Endothelial cell of umbilical vein (primary cell): Measurements from ENCODE around the gene ALLC. TPM values are rescaled to one million over a fixed set of nuclear protein-coding genes. Genes with fewer than 3 reads are reported as not detected.
"Not testable (repeated sequence)": the region's sequence is repeated elsewhere in the genome, so short reads cannot be mapped to it uniquely, and the experiment has no call there.

Experiments
- BruUV-seq: library from RNA; stranded (reverse); fragments of 400-500 nt; replicated peaks from 2 replicates; lab custom pipeline; 2021; lab: Mats Ljungman, UMichigan
- CTCF ChIA-PET: fragments of 300-600, 350-600 bp; sonication (Branson Sonifier 250); formaldehyde crosslinking; loops from one replicate; lab custom pipeline; 2021; ENCODE audit warnings: antibody characterized with exemption, inconsistent platforms; lab: Charles Lee
- POLR2A ChIA-PET: fragments of 300-600, 350-600 bp; sonication (Branson Sonifier 250); formaldehyde crosslinking; loops from one replicate; lab custom pipeline; 2021; ENCODE audit warnings: antibody characterized with exemption, inconsistent platforms; lab: Charles Lee
- DNase-seq: peaks from one replicate; pipeline ENCODE4 v3.0.0-alpha.2; 2011; ENCODE audit warnings: low read depth, low spot score
- FAIRE-seq: peaks from 2 replicates; lab custom pipeline; 2011; peaks lifted over from hg19 to GRCh38; lab: Jason Lieb, UNC
- H2AFZ ChIP-seq: 2 replicates; pipeline ENCODE4 v1.6.0; 2012; ENCODE audit warnings: low read depth, low read length, control low read depth, inconsistent platforms
- H3K27ac ChIP-seq: 2 replicates; pipeline ENCODE4 v1.5.1; 2011; ENCODE audit warnings: low read depth, mild to moderate bottlenecking, control low read depth, low read length, moderate library complexity; ENCODE audit not compliant: insufficient read depth
- H3K27me3 ChIP-seq, 2 experiments: 2 replicates each; pipeline versions ENCODE4 v1.6.0 to v1.6.1; 2011; ENCODE audit warnings: low read length in 2 of 2, mixed read lengths in 1 of 2; ENCODE audit not compliant: control insufficient read depth in 2 of 2, insufficient read depth in 2 of 2
- H3K36me3 ChIP-seq, 2 experiments: 2 replicates in 1 of 2; 3 replicates in 1 of 2; pipeline ENCODE4 v1.5.1; 2011; ENCODE audit warnings: low read length in 2 of 2, mild to moderate bottlenecking in 1 of 2, moderate library complexity in 1 of 2; ENCODE audit not compliant: control insufficient read depth in 2 of 2, insufficient read depth in 2 of 2; ENCODE audit errors: extremely low read depth in 1 of 2
- H3K4me1 ChIP-seq: 3 replicates; pipeline ENCODE4 v1.5.1; 2011; ENCODE audit warnings: mild to moderate bottlenecking, low read length; ENCODE audit not compliant: control insufficient read depth, insufficient read depth; ENCODE audit errors: extremely low read depth
- H3K4me2 ChIP-seq: 2 replicates; pipeline ENCODE4 v1.6.1; 2011; ENCODE audit warnings: low read length, control low read depth, mixed read lengths; ENCODE audit not compliant: insufficient read depth
- H3K4me3 ChIP-seq, 3 experiments: fragments of 200-600 bp in 1 of 3; sonication (generic), shearing (Covaris generic) in 1 of 3; replicated peaks in 1 of 3; 2 replicates each; pipeline ENCODE4 v1.5.1; 2011 to 2016; ENCODE audit warnings: control low read depth in 3 of 3, low read length in 3 of 3, mild to moderate bottlenecking in 2 of 3, inconsistent platforms in 1 of 3, low read depth in 1 of 3, moderate library complexity in 1 of 3; ENCODE audit not compliant: insufficient read depth in 1 of 3
- H3K79me2 ChIP-seq: 2 replicates; pipeline ENCODE4 v1.6.0; 2012; ENCODE audit warnings: low read length, inconsistent platforms; ENCODE audit not compliant: control insufficient read depth, insufficient read depth
- H3K9ac ChIP-seq: replicated peaks from 2 replicates; pipeline ENCODE3; 2011; ENCODE audit warnings: low read length, control low read depth; ENCODE audit not compliant: insufficient read depth; ENCODE audit errors: extremely low read depth
- H3K9me1 ChIP-seq: replicated peaks from 3 replicates; pipeline ENCODE4 v1.6.0; 2011; ENCODE audit warnings: mild to moderate bottlenecking, low read length; ENCODE audit not compliant: control insufficient read depth, insufficient read depth; ENCODE audit errors: extremely low read depth
- H3K9me3 ChIP-seq: replicated peaks from 2 replicates; pipeline ENCODE4 v1.5.1; 2012; ENCODE audit warnings: low read length, inconsistent platforms; ENCODE audit not compliant: control insufficient read depth, insufficient read depth
- H4K20me1 ChIP-seq: replicated peaks from 2 replicates; pipeline ENCODE3; 2011; ENCODE audit warnings: mild to moderate bottlenecking, low read length; ENCODE audit not compliant: control insufficient read depth, insufficient read depth; ENCODE audit errors: extremely low read depth
- EZH2 ChIP-seq: IDR thresholded peaks from 2 replicates; pipeline ENCODE4 v1.6.1; 2012; ENCODE audit warnings: borderline replicate concordance, low read depth, mild to moderate bottlenecking, moderate library complexity, low read length, inconsistent platforms; ENCODE audit not compliant: severe bottlenecking
- FOS ChIP-seq: IDR thresholded peaks from 2 replicates; pipeline ENCODE4 v1.6.1; 2011; ENCODE audit warnings: mild to moderate bottlenecking, low read length, moderate library complexity, borderline replicate concordance; ENCODE audit not compliant: insufficient read depth
- GATA2 ChIP-seq: IDR thresholded peaks from 2 replicates; pipeline ENCODE4 v1.7.0; 2011; ENCODE audit warnings: low read depth, mild to moderate bottlenecking, moderate library complexity, mixed read lengths, low read length; ENCODE audit not compliant: insufficient read length, insufficient read depth
- JUN ChIP-seq: IDR thresholded peaks from 2 replicates; pipeline ENCODE4 v1.6.1; 2011; ENCODE audit warnings: borderline replicate concordance, low read depth; ENCODE audit not compliant: insufficient read length, insufficient read depth
- MAX ChIP-seq: IDR thresholded peaks from 2 replicates; pipeline ENCODE4 v1.6.1; 2011; ENCODE audit not compliant: insufficient read depth, insufficient read length
- MYC ChIP-seq: IDR thresholded peaks from one replicate; pipeline ENCODE4 v1.6.1; 2011; ENCODE audit warnings: mild to moderate bottlenecking, low read depth, low read length
- POLR2A ChIP-seq: IDR thresholded peaks from 2 replicates; pipeline ENCODE4 v1.6.1; 2012; ENCODE audit warnings: low read depth, mild to moderate bottlenecking, control low read depth, low read length
- POLR2AphosphoS5 ChIP-seq: IDR thresholded peaks from 2 replicates; pipeline ENCODE4 v1.6.1; 2012; ENCODE audit warnings: low read depth, mild to moderate bottlenecking, control low read depth, low read length, moderate library complexity; ENCODE audit not compliant: insufficient read depth
- dilution Hi-C: fragments of 300-500 bp; cut with MboI; formaldehyde crosslinking; loops from one replicate; pipeline ENCODE4 v1.15.0; 2019; ENCODE audit warnings: low sequenced_read_pairs; ENCODE audit not compliant: extremely low pct_ligation_motif_present
- intact Hi-C: fragments of 100-400 bp; cut with micrococcal nuclease; formaldehyde crosslinking; loops from one replicate; pipeline ENCODE4 v1.10.0; 2022
- polyA plus RNA-seq, 4 experiments: library from polyadenylated mRNA; depleted of rRNA in 3 of 4; stranded (reverse) in 3 of 4; unstranded in 1 of 4; fragments of >200 nt; gene quantifications; 2 replicates each; pipeline versions ENCODE4 v1.2.1 to v1.2.3, GENCODE V29; 2011 to 2012; ENCODE audit warnings: missing spikeins in 1 of 4
- total RNA-seq: library from RNA; stranded (reverse); gene quantifications from 2 replicates; pipeline ENCODE4 v1.2.3, GENCODE V29; 2021
- TF ChIP-seq, protein P1 (sequence below), 2 donors: IDR thresholded peaks; 1 replicate in 1 of 2; 2 replicates in 1 of 2; pipeline ENCODE4 v1.5.1; 2011; ENCODE audit warnings: low read length in 2 of 2, mild to moderate bottlenecking in 2 of 2, moderate library complexity in 2 of 2, control low read depth in 1 of 2, inconsistent platforms in 1 of 2, low read depth in 1 of 2; ENCODE audit not compliant: insufficient read depth in 1 of 2; ENCODE audit errors: extremely low read depth in 1 of 2

The ALLC gene
- total and polyA plus RNA-seq, 2 donors (not counting 3 experiments of a cell fraction or from before 2014, with no cell fraction given), result not detected

GRCh38 chr2:3659447-3660432, 1.7 kb downstream of the ALLC start:
- BruUV-seq, result no TSS peak
- no peaks in the 10 kb centered on the region for H3K4me1 ChIP-seq
- DNase-seq, result no peak
- H3K9ac ChIP-seq, result no peak overlapping the region
- POLR2A ChIA-PET, result no interaction called here
- no peaks in the 10 kb centered on the region for H3K27me3 ChIP-seq
- no peaks in the 10 kb centered on the region for H3K9me1 ChIP-seq
- CTCF ChIA-PET, result no interaction called here
- H3K79me2 ChIP-seq, result no peaks in the 10 kb centered on the region
- H2AFZ ChIP-seq, result no peak overlapping the region
- H3K9me3 ChIP-seq, result no peaks in the 10 kb centered on the region
- H3K27ac ChIP-seq, result no peak overlapping the region
- no peak for FAIRE-seq
- no peak overlapping the region for H3K4me2 ChIP-seq
- intact Hi-C loops (no loop called here), dilution Hi-C loops (no loop called here)
- H4K20me1 ChIP-seq, result no peaks in the 10 kb centered on the region
- TF ChIP-seq EZH2 (no peak), MYC (no peak), GATA2 (no peak), MAX (no peak), JUN (no peak), POLR2AphosphoS5 (no peak), FOS (no peak), POLR2A (no peak)
- TF ChIP-seq, protein P1, sequence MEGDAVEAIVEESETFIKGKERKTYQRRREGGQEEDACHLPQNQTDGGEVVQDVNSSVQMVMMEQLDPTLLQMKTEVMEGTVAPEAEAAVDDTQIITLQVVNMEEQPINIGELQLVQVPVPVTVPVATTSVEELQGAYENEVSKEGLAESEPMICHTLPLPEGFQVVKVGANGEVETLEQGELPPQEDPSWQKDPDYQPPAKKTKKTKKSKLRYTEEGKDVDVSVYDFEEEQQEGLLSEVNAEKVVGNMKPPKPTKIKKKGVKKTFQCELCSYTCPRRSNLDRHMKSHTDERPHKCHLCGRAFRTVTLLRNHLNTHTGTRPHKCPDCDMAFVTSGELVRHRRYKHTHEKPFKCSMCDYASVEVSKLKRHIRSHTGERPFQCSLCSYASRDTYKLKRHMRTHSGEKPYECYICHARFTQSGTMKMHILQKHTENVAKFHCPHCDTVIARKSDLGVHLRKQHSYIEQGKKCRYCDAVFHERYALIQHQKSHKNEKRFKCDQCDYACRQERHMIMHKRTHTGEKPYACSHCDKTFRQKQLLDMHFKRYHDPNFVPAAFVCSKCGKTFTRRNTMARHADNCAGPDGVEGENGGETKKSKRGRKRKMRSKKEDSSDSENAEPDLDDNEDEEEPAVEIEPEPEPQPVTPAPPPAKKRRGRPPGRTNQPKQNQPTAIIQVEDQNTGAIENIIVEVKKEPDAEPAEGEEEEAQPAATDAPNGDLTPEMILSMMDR (IDR thresholded peaks at IDR 0.05; ENCODE audit: extremely low read depth in 1 of 2, insufficient read depth in 1 of 2, low read depth in 1 of 2, low read length in 2 of 2), result no peak
- H3K4me3 ChIP-seq, result no peak overlapping the region
- no peaks in the 10 kb centered on the region for H3K36me3 ChIP-seq

DNA sequence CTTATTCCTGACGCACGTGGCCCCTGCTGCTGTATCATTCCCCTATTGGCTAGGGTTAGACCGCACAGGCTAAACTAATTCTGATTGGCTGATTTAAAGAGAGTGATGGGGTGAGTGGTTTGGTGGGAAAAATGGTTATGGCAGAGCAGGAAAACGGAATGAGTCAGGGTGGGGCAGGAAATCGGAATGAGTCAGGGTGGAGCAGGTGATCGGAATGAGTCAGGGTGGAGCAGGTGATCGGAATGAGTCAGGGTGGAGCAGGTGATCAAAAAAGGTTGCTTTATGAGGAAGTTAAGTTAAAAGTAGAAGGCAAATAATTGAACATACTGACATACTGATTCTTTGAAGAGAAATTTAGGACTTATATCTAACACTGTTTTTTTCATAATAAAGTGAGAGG, 2.6 kb downstream of the ALLC start:
- POLR2A ChIA-PET, H3K27me3 ChIP-seq, H3K9me3 ChIP-seq, FAIRE-seq, intact Hi-C loops, H3K79me2 ChIP-seq, H3K9ac ChIP-seq, H3K27ac ChIP-seq, H2AFZ ChIP-seq, BruUV-seq, H3K4me1 ChIP-seq, H3K4me2 ChIP-seq, H3K4me3 ChIP-seq, DNase-seq, H4K20me1 ChIP-seq, H3K36me3 ChIP-seq, dilution Hi-C loops, H3K9me1 ChIP-seq: not testable (repeated sequence)
- CTCF ChIA-PET, result interaction anchor here (1.1 kb wide), 1 partner anchor 9 kb away, joined by 4 read pairs; no protein-coding TSS in a partner anchor
